ENCODE measurements around the gene OXNAD1. TPM values are rescaled to one million over a fixed set of nuclear protein-coding genes. Genes with fewer than 3 reads are reported as not detected.

The OXNAD1 gene
- total and polyA plus RNA-seq, 2 experiments from 2014 or later, result 14.4 to 21.1 TPM

DNA sequence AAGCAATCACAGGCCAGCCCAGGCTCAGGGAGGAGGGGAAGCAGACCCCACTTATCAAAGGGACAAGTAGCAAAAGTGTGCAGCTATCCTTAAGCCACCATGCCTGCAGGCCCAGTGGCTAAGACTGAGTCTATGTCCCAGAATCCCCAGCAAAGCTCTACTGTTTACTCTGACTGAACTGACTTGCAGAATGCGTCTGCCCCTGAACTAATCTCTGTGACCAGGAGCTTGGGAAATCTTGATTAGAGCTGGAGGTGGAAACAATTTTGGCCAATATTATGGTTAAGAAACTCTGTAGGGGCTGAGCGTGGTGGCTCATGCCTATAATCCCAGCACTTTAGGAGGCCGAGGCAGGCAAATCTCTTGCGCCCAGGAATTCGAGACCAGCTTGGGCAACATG is 22.8 kb upstream of the OXNAD1 start:
- Histone ChIP-seq H3K79me2 (no peaks in the 10 kb centered on the region), H3K4me3 (no peak overlapping the region), H3K4me2 (no peak overlapping the region), H3K9me2 (replicated peaks; ENCODE audit: insufficient read depth) (no peaks in the 10 kb centered on the region), H3K9me3 (ENCODE audit: low read depth) (no peaks in the 10 kb centered on the region), H3K27me3 (no peaks in the 10 kb centered on the region), H3K36me3 (replicated peaks; ENCODE audit: insufficient read depth, low read depth) (no peaks in the 10 kb centered on the region), H4K20me1 (ENCODE audit: insufficient read depth, poor library complexity, severe bottlenecking) (no peaks in the 10 kb centered on the region), H2AFZ (no peak overlapping the region), H3K27ac (no peak overlapping the region), H3K4me1 (ENCODE audit: insufficient read depth) (peaks cover 8% of the 10 kb centered on the region)
- TF ChIP-seq EZH2phosphoT487 (IDR thresholded peaks at IDR 0.05; ENCODE audit: low read depth, severe bottlenecking, unreplicated experiment) (no peak), EZH2 (IDR thresholded peaks at IDR 0.05; ENCODE audit: borderline replicate concordance) (no peak), CTCF (IDR thresholded peaks at IDR 0.05; ENCODE audit: poor library complexity) (no peak)
- no peak for DNase-seq (ENCODE audit: low spot score)
- 89% methylated on average over 5 of the region's 5 CpGs for WGBS (ENCODE audit: low lambda C conversion rate, missing lambda C conversion rate)

DNA sequence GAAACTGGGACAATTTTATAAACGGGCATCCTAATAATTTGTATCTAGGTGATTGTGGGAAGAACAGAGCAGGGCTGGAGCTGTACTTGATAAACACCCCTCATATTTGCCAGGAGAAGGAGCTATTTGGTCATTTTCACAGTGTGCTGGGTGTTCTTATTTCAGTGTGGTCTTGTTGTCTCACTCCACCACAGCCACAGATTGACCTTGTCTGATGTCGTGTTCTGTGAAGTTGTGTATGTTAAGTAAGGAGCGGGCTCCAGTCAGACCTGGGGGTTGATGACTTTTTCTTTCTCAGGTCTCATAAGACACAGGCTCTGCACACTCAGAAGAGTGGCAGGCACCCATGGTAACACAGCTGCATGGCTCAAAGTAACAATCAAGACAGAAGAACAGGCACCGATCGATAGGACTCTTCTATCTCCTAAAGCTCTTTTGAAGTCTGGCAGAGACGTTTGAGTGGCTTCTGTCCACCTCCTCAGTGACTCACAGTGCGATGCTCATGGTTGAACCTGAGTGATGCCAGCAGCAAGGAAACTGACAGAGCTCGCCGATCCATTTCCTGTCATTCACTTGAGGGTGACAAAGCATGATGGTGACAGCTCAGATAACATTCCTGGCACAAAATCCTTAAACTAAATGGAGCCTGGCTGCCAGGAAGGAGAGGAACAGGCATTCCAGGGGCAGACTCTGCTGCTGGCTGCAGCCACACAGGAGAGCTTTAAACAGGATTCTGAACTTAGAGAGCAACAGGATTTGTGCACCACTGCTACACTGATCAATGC is 21.1 kb upstream of the OXNAD1 start:
- Histone ChIP-seq H3K79me2 (no peaks in the 10 kb centered on the region), H2AFZ (no peak overlapping the region), H3K36me3 (replicated peaks; ENCODE audit: insufficient read depth, low read depth) (no peaks in the 10 kb centered on the region), H3K4me2 (no peak overlapping the region), H3K9me3 (ENCODE audit: low read depth) (no peaks in the 10 kb centered on the region), H3K4me3 (no peak overlapping the region), H3K9me2 (replicated peaks; ENCODE audit: insufficient read depth) (no peaks in the 10 kb centered on the region), H4K20me1 (ENCODE audit: insufficient read depth, poor library complexity, severe bottlenecking) (no peaks in the 10 kb centered on the region), H3K4me1 (ENCODE audit: insufficient read depth) (peaks cover 7% of the 10 kb centered on the region), H3K27me3 (no peaks in the 10 kb centered on the region), H3K27ac (no peak overlapping the region)
- 67% methylated on average over 9 of the region's 9 CpGs for WGBS (ENCODE audit: low lambda C conversion rate, missing lambda C conversion rate)
- no peak for TF ChIP-seq CTCF (IDR thresholded peaks at IDR 0.05; ENCODE audit: poor library complexity)
- TF ChIP-seq EZH2 (IDR thresholded peaks at IDR 0.05; ENCODE audit: borderline replicate concordance), result no peak
- no peak for TF ChIP-seq EZH2phosphoT487 (IDR thresholded peaks at IDR 0.05; ENCODE audit: low read depth, severe bottlenecking, unreplicated experiment)
- DNase-seq (ENCODE audit: low spot score), result no peak

DNA sequence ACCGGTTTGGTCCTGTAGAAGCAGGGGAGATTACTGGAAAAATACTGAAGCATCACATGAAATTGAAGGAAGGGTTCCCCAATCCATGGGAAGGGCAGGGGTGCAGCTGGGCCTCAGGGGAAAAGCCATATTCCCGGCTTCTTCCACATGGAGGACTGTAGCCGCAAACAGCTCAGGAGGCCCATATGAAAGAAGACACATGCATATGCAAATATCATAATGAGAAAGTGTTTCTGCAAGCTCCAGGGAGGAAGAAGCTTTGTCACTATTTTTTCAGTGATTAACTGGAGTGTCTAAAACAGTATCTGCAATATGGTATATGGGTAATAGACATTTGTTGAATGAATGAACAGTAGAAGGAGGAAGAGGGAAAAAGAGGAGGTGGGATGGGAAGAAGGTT is 19.4 kb upstream of the OXNAD1 start:
- no peaks in the 10 kb centered on the region for H3K79me2 ChIP-seq
- no peaks in the 10 kb centered on the region for H3K36me3 ChIP-seq (replicated peaks; ENCODE audit: insufficient read depth, low read depth)
- 89% methylated on average over 3 of the region's 3 CpGs for WGBS (ENCODE audit: low lambda C conversion rate, missing lambda C conversion rate)
- no peak overlapping the region for H3K4me2 ChIP-seq
- TF ChIP-seq CTCF (IDR thresholded peaks at IDR 0.05; ENCODE audit: poor library complexity) (no peak), EZH2 (IDR thresholded peaks at IDR 0.05; ENCODE audit: borderline replicate concordance) (no peak), EZH2phosphoT487 (IDR thresholded peaks at IDR 0.05; ENCODE audit: low read depth, severe bottlenecking, unreplicated experiment) (no peak)
- H4K20me1 ChIP-seq (ENCODE audit: insufficient read depth, poor library complexity, severe bottlenecking), result no peaks in the 10 kb centered on the region
- H3K9me2 ChIP-seq (replicated peaks; ENCODE audit: insufficient read depth), result no peaks in the 10 kb centered on the region
- DNase-seq (ENCODE audit: low spot score), result no peak
- no peaks in the 10 kb centered on the region for H3K4me1 ChIP-seq (ENCODE audit: insufficient read depth)
- H2AFZ ChIP-seq, result no peak overlapping the region
- no peaks in the 10 kb centered on the region for H3K27me3 ChIP-seq
- H3K27ac ChIP-seq, result no peak overlapping the region
- no peaks in the 10 kb centered on the region for H3K9me3 ChIP-seq (ENCODE audit: low read depth)
- H3K4me3 ChIP-seq, result no peak overlapping the region
